CD14-positive monocyte (primary cell): ENCODE measurements around the gene ADAMTS7. TPM values are rescaled to one million over a fixed set of nuclear protein-coding genes. Genes with fewer than 3 reads are reported as not detected.
A peak's percentile ranks its signal among the peaks of the same experiment; 100 is the strongest.
"Not testable (repeated sequence)": the region's sequence is repeated elsewhere in the genome, so short reads cannot be mapped to it uniquely, and the experiment has no call there.

Experiments used
- DNase-seq, 3 donors: peaks; one replicate each; pipeline ENCODE4 v3.0.0-alpha.2; 2011 to 2022
- H2AFZ ChIP-seq: 2 replicates; pipeline ENCODE4 v1.6.0; 2012; ENCODE audit warnings: mild to moderate bottlenecking, low read depth, low read length, inconsistent platforms; ENCODE audit not compliant: insufficient read depth, poor library complexity, severe bottlenecking
- H3K27ac ChIP-seq, 2 donors: 1 replicate in 1 of 2; 2 replicates in 1 of 2; pipeline ENCODE4 v1.5.1; 2012 to 2013; ENCODE audit warnings: low read length in 2 of 2, control low read depth in 1 of 2, inconsistent platforms in 1 of 2, low read depth in 1 of 2, mild to moderate bottlenecking in 1 of 2
- H3K27me3 ChIP-seq, 2 donors: one replicate each; pipeline versions ENCODE4 v1.6.0 to v1.6.1; 2011 to 2013; ENCODE audit warnings: low read length in 2 of 2; ENCODE audit not compliant: control insufficient read depth in 2 of 2, insufficient read depth in 2 of 2
- H3K36me3 ChIP-seq, 2 donors: replicated peaks in 1 of 2; 1 replicate in 1 of 2; 2 replicates in 1 of 2; pipeline versions ENCODE4 v1.5.1 to v1.6.1; 2012 to 2013; ENCODE audit warnings: low read length in 2 of 2, control low read depth in 1 of 2, inconsistent platforms in 1 of 2, mild to moderate bottlenecking in 1 of 2; ENCODE audit not compliant: insufficient read depth in 2 of 2, control insufficient read depth in 1 of 2
- H3K4me1 ChIP-seq, 2 donors: 1 replicate in 1 of 2; 2 replicates in 1 of 2; pipeline versions ENCODE4 v1.5.1 to v1.6.1; 2012 to 2013; ENCODE audit warnings: low read length in 2 of 2, control low read depth in 1 of 2, inconsistent platforms in 1 of 2, mild to moderate bottlenecking in 1 of 2, moderate library complexity in 1 of 2; ENCODE audit not compliant: insufficient read depth in 2 of 2, control insufficient read depth in 1 of 2
- H3K4me2 ChIP-seq: replicated peaks from 2 replicates; pipeline ENCODE3; 2012; ENCODE audit warnings: low read length, moderate library complexity, mild to moderate bottlenecking; ENCODE audit not compliant: poor library complexity, severe bottlenecking; ENCODE audit errors: extremely low read depth
- H3K4me3 ChIP-seq, 3 experiments: fragments of 200-600 bp in 1 of 3; sonication (generic) in 1 of 3; replicated peaks in 1 of 3; 1 replicate in 2 of 3; 2 replicates in 1 of 3; pipeline ENCODE4 v1.5.1; 2011 to 2013; ENCODE audit warnings: low read length in 3 of 3, mild to moderate bottlenecking in 3 of 3, control low read depth in 2 of 3, low read depth in 2 of 3, inconsistent platforms in 1 of 3, moderate library complexity in 1 of 3
- H3K79me2 ChIP-seq: 2 replicates; pipeline ENCODE4 v1.6.0; 2012; ENCODE audit warnings: mild to moderate bottlenecking, control low read depth, inconsistent platforms, low read length, moderate library complexity; ENCODE audit not compliant: insufficient read depth
- H3K9ac ChIP-seq: 2 replicates; pipeline ENCODE4 v1.6.0; 2017; ENCODE audit warnings: low read length, mild to moderate bottlenecking; ENCODE audit not compliant: insufficient read depth, poor library complexity, severe bottlenecking
- H3K9me3 ChIP-seq, 2 donors: replicated peaks in 1 of 2; 1 replicate in 1 of 2; 2 replicates in 1 of 2; pipeline versions ENCODE4 v1.5.1 to v1.6.1; 2012 to 2013; ENCODE audit warnings: low read length in 2 of 2, control low read depth in 1 of 2; ENCODE audit not compliant: control insufficient read depth in 1 of 2, insufficient read depth in 1 of 2
- H4K20me1 ChIP-seq: 2 replicates; pipeline ENCODE4 v1.6.0; 2012; ENCODE audit warnings: mild to moderate bottlenecking, low read length, control low read depth, moderate library complexity; ENCODE audit not compliant: insufficient read depth
- H3K27ac Mint-ChIP-seq, 7 donors: one replicate each; pipeline ENCODE4 v1.8.0; 2020; ENCODE audit warnings: mild to moderate bottlenecking in 7 of 7, mixed read lengths in 7 of 7, moderate library complexity in 6 of 7, inconsistent platforms in 2 of 7
- H3K27me3 Mint-ChIP-seq, 3 donors: one replicate each; pipeline ENCODE4 v1.8.0; 2021 to 2022; ENCODE audit warnings: low read depth in 3 of 3, mild to moderate bottlenecking in 3 of 3, mixed read lengths in 3 of 3, moderate library complexity in 3 of 3, inconsistent platforms in 1 of 3
- H3K36me3 Mint-ChIP-seq, 2 donors: one replicate each; pipeline ENCODE4 v1.8.0; 2020; ENCODE audit warnings: mixed read lengths in 2 of 2, inconsistent platforms in 1 of 2, mild to moderate bottlenecking in 1 of 2
- H3K4me1 Mint-ChIP-seq: one replicate; pipeline ENCODE4 v1.8.0; 2020; ENCODE audit warnings: mild to moderate bottlenecking, mixed read lengths
- H3K4me3 Mint-ChIP-seq, 2 donors: one replicate each; pipeline ENCODE4 v1.8.0; 2020; ENCODE audit warnings: mild to moderate bottlenecking in 2 of 2, mixed read lengths in 2 of 2, moderate library complexity in 1 of 2
- H3K9me3 Mint-ChIP-seq, 7 donors: one replicate each; pipeline ENCODE4 v1.8.0; 2020 to 2022; ENCODE audit warnings: mixed read lengths in 7 of 7, mild to moderate bottlenecking in 6 of 7, moderate library complexity in 6 of 7, inconsistent platforms in 2 of 7
- WGBS: methylation state at CpG from one replicate; pipeline ENCODE4 v1.1.5; 2013; ENCODE audit warnings: missing lambda C conversion rate; ENCODE audit not compliant: insufficient coverage; 5-methylcytosine and 5-hydroxymethylcytosine counted together
- intact Hi-C, 2 donors: fragments of 100-400 bp; cut with micrococcal nuclease; formaldehyde crosslinking; loops; one replicate each; pipeline versions ENCODE4 v1.15.0 to v1.15.1; 2023
- polyA plus RNA-seq, 3 donors: library from polyadenylated mRNA; depleted of rRNA in 1 of 3; unstranded in 2 of 3; stranded (reverse) in 1 of 3; fragments of 300-500 nt in 2 of 3; fragments of >200 nt in 1 of 3; fragmentation: Illumina TruSeq in 2 of 3; gene quantifications; 1 replicate in 2 of 3; 2 replicates in 1 of 3; pipeline ENCODE4 v1.2.3, GENCODE V29; 2012 to 2021
- TF ChIP-seq, protein P1 (sequence below): fragments of 200-600 bp; IDR thresholded peaks from one replicate; pipeline ENCODE4 v1.8.0; 2022; ENCODE audit warnings: antibody characterized with exemption, mild to moderate bottlenecking

Gene ADAMTS7
- polyA plus RNA-seq, 3 donors: not detected

DNA sequence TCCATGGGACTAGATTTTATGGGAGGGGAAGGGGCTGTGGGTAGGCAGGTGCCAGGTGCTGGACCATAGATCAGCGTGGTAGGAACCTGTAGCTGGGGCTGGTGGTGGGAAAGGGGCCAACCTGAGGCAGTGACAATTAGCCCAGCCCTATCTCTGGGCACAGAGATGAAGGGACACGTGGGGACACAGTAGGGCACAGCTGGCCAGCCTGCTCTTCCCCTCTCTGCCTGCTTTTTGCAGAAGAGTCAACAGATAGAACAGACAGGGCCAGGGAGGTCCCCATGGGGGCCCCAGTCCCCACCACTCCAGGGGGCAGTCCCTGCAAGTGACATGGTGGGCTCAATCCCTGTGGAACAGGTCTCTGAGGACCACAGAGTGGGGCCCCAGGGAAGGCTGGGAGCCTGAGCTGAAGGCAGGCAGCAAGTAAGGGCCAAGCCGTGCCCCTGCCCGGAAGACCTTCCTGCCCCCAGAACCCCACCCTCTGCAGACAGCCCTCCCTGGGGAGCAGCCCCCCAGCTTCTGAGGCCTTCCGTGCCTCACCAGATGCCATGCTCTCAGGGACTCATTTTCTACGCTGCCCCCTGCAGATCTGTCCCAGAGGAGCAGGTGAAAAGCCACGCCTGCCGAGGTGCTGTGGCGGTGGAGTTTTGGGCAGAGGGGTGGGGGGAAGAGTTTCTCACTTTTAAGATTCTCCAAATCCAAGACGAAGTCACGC, 52.6 kb downstream of the ADAMTS7 start:
- H3K36me3 ChIP-seq, H3K27me3 ChIP-seq, H3K4me1 Mint-ChIP-seq, H4K20me1 ChIP-seq, H3K27ac Mint-ChIP-seq, H3K36me3 Mint-ChIP-seq, H3K79me2 ChIP-seq, H3K27ac ChIP-seq, intact Hi-C loops, H2AFZ ChIP-seq, H3K4me3 Mint-ChIP-seq, H3K4me3 ChIP-seq, DNase-seq, H3K9ac ChIP-seq, H3K4me2 ChIP-seq, H3K9me3 ChIP-seq, H3K4me1 ChIP-seq, H3K9me3 Mint-ChIP-seq, H3K27me3 Mint-ChIP-seq: not testable (repeated sequence)
- 90% methylated on average over 2 of the region's 11 CpGs for WGBS

DNA sequence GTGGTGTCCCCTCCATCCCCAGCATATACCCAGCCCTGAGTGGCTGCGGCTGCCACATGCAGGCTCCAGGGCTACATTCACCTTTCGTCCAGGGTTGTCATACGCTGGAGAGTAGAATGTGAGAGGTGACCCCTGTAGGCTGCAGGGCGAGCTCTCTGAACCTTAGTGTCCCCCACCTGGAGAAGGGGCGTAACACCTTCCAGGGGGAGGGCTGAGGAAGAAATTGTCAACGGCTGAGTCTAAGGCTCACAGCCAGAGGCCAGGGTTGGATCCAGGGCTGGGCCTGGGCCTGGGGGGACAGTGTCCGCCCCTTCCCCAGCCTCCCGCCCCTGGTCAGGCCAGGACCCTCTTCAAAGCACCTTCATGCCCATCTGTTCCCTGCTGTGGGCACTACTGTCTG, 53.2 kb downstream of the ADAMTS7 start:
- H3K9me3 ChIP-seq, H3K4me1 ChIP-seq, H3K27ac ChIP-seq, H3K9me3 Mint-ChIP-seq, H4K20me1 ChIP-seq, H3K4me3 Mint-ChIP-seq, H3K36me3 ChIP-seq, H3K36me3 Mint-ChIP-seq, H3K4me2 ChIP-seq, H3K4me3 ChIP-seq, intact Hi-C loops, H3K27me3 ChIP-seq, DNase-seq, H3K27me3 Mint-ChIP-seq, H2AFZ ChIP-seq, H3K4me1 Mint-ChIP-seq, H3K27ac Mint-ChIP-seq, H3K9ac ChIP-seq, H3K79me2 ChIP-seq: not testable (repeated sequence)
- 92% methylated on average over 2 of the region's 8 CpGs for WGBS

GRCh38 chr15:78757636-78757905, 53.7 kb downstream of the ADAMTS7 start:
- Histone ChIP-seq H3K27ac (no peak overlapping the region), H2AFZ (no peak overlapping the region), H3K4me3 (no peak overlapping the region), H3K4me2 (no peak overlapping the region), H3K36me3 (no peaks in the 10 kb centered on the region), H4K20me1 (no peaks in the 10 kb centered on the region), H3K9me3 (no peaks in the 10 kb centered on the region), H3K79me2 (no peaks in the 10 kb centered on the region), H3K4me1 (peaks cover 5 to 7% of the 10 kb centered on the region in 2 donors), H3K27me3 (no peaks in the 10 kb centered on the region), H3K9ac (no peak overlapping the region)
- Mint-ChIP-seq H3K9me3 (no peaks in the 10 kb centered on the region), H3K4me1 (peaks cover 9% of the 10 kb centered on the region), H3K36me3 (no peaks in the 10 kb centered on the region), H3K27me3 (peaks cover 0 to 5% (median 2%) of the 10 kb centered on the region in 3 donors), H3K4me3 (no peak overlapping the region), H3K27ac (no peak overlapping the region)
- intact Hi-C loops: no loop called here
- DNase-seq: no peak
- WGBS: 80% methylated on average over 1 of the region's 10 CpGs
- TF ChIP-seq, protein P1, sequence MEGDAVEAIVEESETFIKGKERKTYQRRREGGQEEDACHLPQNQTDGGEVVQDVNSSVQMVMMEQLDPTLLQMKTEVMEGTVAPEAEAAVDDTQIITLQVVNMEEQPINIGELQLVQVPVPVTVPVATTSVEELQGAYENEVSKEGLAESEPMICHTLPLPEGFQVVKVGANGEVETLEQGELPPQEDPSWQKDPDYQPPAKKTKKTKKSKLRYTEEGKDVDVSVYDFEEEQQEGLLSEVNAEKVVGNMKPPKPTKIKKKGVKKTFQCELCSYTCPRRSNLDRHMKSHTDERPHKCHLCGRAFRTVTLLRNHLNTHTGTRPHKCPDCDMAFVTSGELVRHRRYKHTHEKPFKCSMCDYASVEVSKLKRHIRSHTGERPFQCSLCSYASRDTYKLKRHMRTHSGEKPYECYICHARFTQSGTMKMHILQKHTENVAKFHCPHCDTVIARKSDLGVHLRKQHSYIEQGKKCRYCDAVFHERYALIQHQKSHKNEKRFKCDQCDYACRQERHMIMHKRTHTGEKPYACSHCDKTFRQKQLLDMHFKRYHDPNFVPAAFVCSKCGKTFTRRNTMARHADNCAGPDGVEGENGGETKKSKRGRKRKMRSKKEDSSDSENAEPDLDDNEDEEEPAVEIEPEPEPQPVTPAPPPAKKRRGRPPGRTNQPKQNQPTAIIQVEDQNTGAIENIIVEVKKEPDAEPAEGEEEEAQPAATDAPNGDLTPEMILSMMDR: no peak

DNA sequence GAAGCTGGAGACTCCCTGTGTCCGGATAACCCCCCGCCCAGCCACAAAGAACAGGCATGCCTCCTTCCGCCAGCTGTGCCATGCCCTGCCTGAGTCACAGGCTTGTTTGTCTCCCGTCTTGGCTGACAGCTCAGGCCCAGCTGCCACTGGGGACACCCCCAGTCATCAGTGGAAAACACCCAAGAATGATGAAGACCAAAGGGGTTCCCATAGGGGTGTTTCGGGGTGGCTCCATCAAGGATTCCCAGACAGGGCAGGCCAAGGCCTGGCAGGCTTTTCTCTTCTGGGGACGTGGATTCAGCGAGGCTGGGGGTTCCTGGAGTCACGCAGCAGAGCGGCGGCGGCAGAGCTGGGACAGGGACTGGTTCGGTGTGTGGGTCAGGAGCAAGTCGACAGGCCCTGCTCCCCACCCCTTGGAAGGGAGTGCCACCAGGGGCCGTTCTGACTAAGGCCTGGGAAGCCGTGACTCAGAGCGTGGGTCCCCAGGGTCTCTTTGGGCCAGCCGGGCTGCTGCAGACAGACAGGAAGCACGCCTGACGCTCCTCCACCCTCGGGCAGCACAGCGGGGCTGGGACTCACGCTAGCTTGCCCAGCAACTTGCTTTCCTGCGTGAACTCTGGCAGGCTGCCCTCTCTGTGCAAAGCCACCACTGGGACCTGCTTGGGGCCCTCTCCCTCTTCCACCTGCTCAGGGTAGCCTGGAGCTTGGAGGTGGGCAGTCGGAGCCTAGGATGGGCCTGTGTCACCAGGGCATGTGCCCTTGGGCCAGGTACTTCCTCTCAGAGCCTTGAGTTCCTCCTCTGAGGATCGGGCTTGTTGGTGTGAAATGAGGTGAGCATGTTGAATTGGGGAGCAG, 54.3 kb downstream of the ADAMTS7 start:
- not testable (repeated sequence) for H3K27ac ChIP-seq

More for the DNA sequence above, 54.3 kb downstream of the ADAMTS7 start:
- H3K4me2 ChIP-seq, H3K4me3 Mint-ChIP-seq, H3K4me1 Mint-ChIP-seq, H3K27me3 Mint-ChIP-seq, H3K9ac ChIP-seq, H3K27me3 ChIP-seq, H4K20me1 ChIP-seq, H3K4me3 ChIP-seq, H3K36me3 Mint-ChIP-seq, H2AFZ ChIP-seq, H3K9me3 ChIP-seq, H3K36me3 ChIP-seq, H3K4me1 ChIP-seq, H3K9me3 Mint-ChIP-seq, intact Hi-C loops, H3K79me2 ChIP-seq: not testable (repeated sequence)
- 57% methylated on average over 22 of the region's 25 CpGs for WGBS
- peak overlapping the region in 1 of 7 donors; percentile 26 for H3K27ac Mint-ChIP-seq
- peak in 1 of 3 donors; percentile 42 for DNase-seq
